IMR-90 (cell line): ENCODE measurements around the gene SFTPA1. TPM values are rescaled to one million over a fixed set of nuclear protein-coding genes. Genes with fewer than 3 reads are reported as not detected.
"Not testable (repeated sequence)": the region's sequence is repeated elsewhere in the genome, so short reads cannot be mapped to it uniquely, and the experiment has no call there.

ENCODE experiments used
- ATAC-seq: fragments of 200-7000 bp; cut with Tn5 transposase; 2 replicates; pipeline ENCODE4 v1.9.1; 2020; ENCODE audit warnings: low read depth, mild to moderate bottlenecking, moderate library complexity
- BruUV-seq: library from RNA; stranded (reverse); fragments of 400-500 nt; replicated peaks from 2 replicates; lab custom pipeline; 2021; lab: Mats Ljungman, UMichigan
- CTCF ChIA-PET: fragments of 300-600 bp; formaldehyde crosslinking; extraction: SDS; loops from one replicate; lab custom pipeline; 2021; ENCODE audit warnings: antibody characterized with exemption; lab: Yijun Ruan, JAX
- POLR2A ChIA-PET: fragments of 300-600 bp; sonication (Branson Sonifier 250); formaldehyde crosslinking; loops from one replicate; lab custom pipeline; 2022; ENCODE audit warnings: antibody characterized with exemption; ENCODE audit not compliant: unreplicated experiment; lab: Charles Lee
- DNase-seq: peaks from one replicate; pipeline ENCODE4 v3.0.0; 2013
- H2AFZ ChIP-seq: replicated peaks from 2 replicates; pipeline ENCODE3; 2013; ENCODE audit warnings: low read length, mild to moderate bottlenecking; ENCODE audit not compliant: poor library complexity
- H2AK5ac ChIP-seq: 2 replicates; pipeline ENCODE4 v1.6.1; 2013; ENCODE audit warnings: low read depth, low read length, inconsistent platforms
- H2AK9ac ChIP-seq: replicated peaks from 2 replicates; pipeline ENCODE3; 2013; ENCODE audit warnings: mild to moderate bottlenecking, low read depth, low read length, moderate library complexity; ENCODE audit not compliant: poor library complexity
- H2BK120ac ChIP-seq: 2 replicates; pipeline ENCODE4 v1.6.1; 2013; ENCODE audit warnings: low read depth, low read length, inconsistent platforms
- H2BK15ac ChIP-seq: 3 replicates; pipeline ENCODE4 v1.6.1; 2013; ENCODE audit warnings: low read depth, low read length, inconsistent platforms
- H2BK20ac ChIP-seq: 2 replicates; pipeline ENCODE4 v1.6.1; 2013; ENCODE audit warnings: low read depth, mild to moderate bottlenecking, inconsistent platforms, low read length, moderate library complexity
- H2BK5ac ChIP-seq: 2 replicates; pipeline ENCODE4 v1.6.1; 2013; ENCODE audit warnings: mild to moderate bottlenecking, low read depth, low read length, inconsistent platforms; ENCODE audit not compliant: poor library complexity, severe bottlenecking
- H3K14ac ChIP-seq: replicated peaks from 2 replicates; pipeline ENCODE4 v1.6.1; 2013; ENCODE audit warnings: low read depth, low read length, inconsistent platforms
- H3K18ac ChIP-seq: 2 replicates; pipeline ENCODE4 v1.6.1; 2013; ENCODE audit warnings: low read depth, low read length, control low read depth
- H3K23ac ChIP-seq: 2 replicates; pipeline ENCODE4 v1.6.1; 2013; ENCODE audit warnings: low read depth, low read length, inconsistent platforms
- H3K27ac ChIP-seq: 2 replicates; pipeline ENCODE4 v1.5.1; 2013; ENCODE audit warnings: mild to moderate bottlenecking, control low read depth, low read length; ENCODE audit not compliant: insufficient read depth
- H3K27me3 ChIP-seq: 2 replicates; pipeline ENCODE4 v1.6.1; 2013; ENCODE audit warnings: low read length; ENCODE audit not compliant: control insufficient read depth, insufficient read depth
- H3K36me3 ChIP-seq: 2 replicates; pipeline ENCODE4 v1.6.1; 2013; ENCODE audit warnings: low read length, mixed read lengths; ENCODE audit not compliant: control insufficient read depth, insufficient read depth
- H3K4ac ChIP-seq: 2 replicates; pipeline ENCODE4 v1.6.1; 2013; ENCODE audit warnings: low read depth, low read length, inconsistent platforms
- H3K4me1 ChIP-seq: 2 replicates; pipeline ENCODE4 v1.6.1; 2013; ENCODE audit warnings: low read length, mixed read lengths; ENCODE audit not compliant: control insufficient read depth, insufficient read depth
- H3K4me2 ChIP-seq: 2 replicates; pipeline ENCODE4 v1.6.1; 2013; ENCODE audit warnings: low read depth, mild to moderate bottlenecking, control low read depth, low read length, moderate library complexity
- H3K4me3 ChIP-seq: 2 replicates; pipeline ENCODE4 v1.5.1; 2013; ENCODE audit warnings: low read depth, mild to moderate bottlenecking, control low read depth, low read length, moderate library complexity; ENCODE audit not compliant: insufficient read depth
- H3K56ac ChIP-seq: 2 replicates; pipeline ENCODE4 v1.6.1; 2013; ENCODE audit warnings: low read length, inconsistent platforms; ENCODE audit not compliant: insufficient read depth; ENCODE audit errors: extremely low read depth
- H3K79me1 ChIP-seq, 2 experiments: 2 replicates each; pipeline ENCODE4 v1.6.1; 2013; ENCODE audit warnings: low read length in 2 of 2, inconsistent platforms in 1 of 2, low read depth in 1 of 2
- H3K9ac ChIP-seq: 2 replicates; pipeline ENCODE4 v1.6.1; 2013; ENCODE audit warnings: low read depth, low read length, control low read depth
- H3K9me1 ChIP-seq: 2 replicates; pipeline ENCODE4 v1.6.1; 2013; ENCODE audit warnings: low read length, inconsistent platforms; ENCODE audit not compliant: insufficient read depth
- H3K9me3 ChIP-seq: 2 replicates; pipeline ENCODE4 v1.6.1; 2013; ENCODE audit warnings: low read length; ENCODE audit not compliant: control insufficient read depth, insufficient read depth
- H4K20me1 ChIP-seq: 2 replicates; pipeline ENCODE4 v1.6.1; 2013; ENCODE audit warnings: low read length, inconsistent platforms; ENCODE audit not compliant: insufficient read depth
- H4K5ac ChIP-seq: 2 replicates; pipeline ENCODE4 v1.6.1; 2013; ENCODE audit warnings: mild to moderate bottlenecking, low read depth, low read length, control low read depth
- H4K8ac ChIP-seq, 2 experiments: 2 replicates each; pipeline ENCODE4 v1.6.1; 2013; ENCODE audit warnings: low read depth in 2 of 2, low read length in 2 of 2, control low read depth in 1 of 2, inconsistent platforms in 1 of 2
- H4K91ac ChIP-seq: 2 replicates; pipeline ENCODE4 v1.6.1; 2013; ENCODE audit warnings: low read depth, low read length, inconsistent platforms; ENCODE audit not compliant: insufficient read depth
- CTCF ChIP-seq: conservative IDR thresholded peaks from 2 replicates; pipeline ENCODE4 v1.5.1; 2012; ENCODE audit warnings: mild to moderate bottlenecking, low read depth, low read length, improper control_type of control experiment
- MXI1 ChIP-seq: IDR thresholded peaks from 2 replicates; pipeline ENCODE4 v1.6.1; 2012; ENCODE audit warnings: low read depth, mild to moderate bottlenecking, low read length, moderate library complexity, borderline replicate concordance
- NFE2L2 ChIP-seq: fragments of 150-350 bp; IDR thresholded peaks from 2 replicates; pipeline ENCODE4 v1.6.1; 2016; ENCODE audit warnings: low read depth, mild to moderate bottlenecking, low read length
- RCOR1 ChIP-seq: IDR thresholded peaks from 2 replicates; pipeline ENCODE4 v1.6.1; 2012; ENCODE audit warnings: mild to moderate bottlenecking, low read length, improper control_type of control experiment; ENCODE audit not compliant: insufficient replicate concordance
- RFX5 ChIP-seq: IDR thresholded peaks from 2 replicates; pipeline ENCODE4 v1.8.0; 2012; ENCODE audit warnings: low read depth, mild to moderate bottlenecking, low read length, moderate library complexity
- WGBS, 2 experiments: methylation state at CpG; one replicate each; pipeline versions ENCODE4 v1.1.5 to v1.1.7; 2013; ENCODE audit warnings: missing lambda C conversion rate in 2 of 2; ENCODE audit not compliant: insufficient read length in 1 of 2; ENCODE audit errors: extremely low coverage in 2 of 2; 5-methylcytosine and 5-hydroxymethylcytosine counted together
- dilution Hi-C: fragments of 300-500 bp; cut with HindIII; formaldehyde crosslinking; loops from one replicate; pipeline ENCODE4 v1.14.3; 2018; ENCODE audit warnings: low sequenced_read_pairs; ENCODE audit not compliant: unreplicated experiment
- in situ Hi-C: fragments of 300-500 bp; cut with MboI; formaldehyde crosslinking; loops from 3 replicates; pipeline ENCODE4 v1.14.3; 2019; ENCODE audit warnings: low sequenced_read_pairs, inconsistent platforms, mixed read lengths
- intact Hi-C: fragments of 100-400 bp; cut with micrococcal nuclease; formaldehyde crosslinking; loops from 2 replicates; pipeline ENCODE4 v1.10.0; 2022
- polyA plus RNA-seq, 3 experiments: library from polyadenylated mRNA; depleted of rRNA; stranded (reverse); fragments of >200 nt; gene quantifications; 2 replicates each; pipeline ENCODE4 v1.2.3, GENCODE V29; 2012; ENCODE audit warnings: low replicate concordance in 1 of 3
- total RNA-seq: library from RNA; depleted of rRNA; stranded (reverse); fragments of >200 nt; gene quantifications from 2 replicates; pipeline ENCODE4 v1.2.3, GENCODE V29; 2012

Gene SFTPA1
- total and polyA plus RNA-seq, 2 of the 4 experiments (the other 2 are of a cell fraction): not detected

- no peak overlapping the region for H2AFZ ChIP-seq
- no peak overlapping the region for H3K9ac ChIP-seq
- ChIA-PET POLR2A (no interaction called here), CTCF (no interaction called here)
- no peak overlapping the region for H2BK15ac ChIP-seq
- no peak overlapping the region for H3K27ac ChIP-seq
- peaks cover 7% of the 10 kb centered on the region for H3K27me3 ChIP-seq
- H3K23ac ChIP-seq: no peak overlapping the region
- no peak overlapping the region for H2BK120ac ChIP-seq
- no peak overlapping the region for H3K18ac ChIP-seq
- ATAC-seq (no peak), DNase-seq (no peak)
- H3K36me3 ChIP-seq: no peaks in the 10 kb centered on the region
- H4K20me1 ChIP-seq: no peaks in the 10 kb centered on the region
- no peak overlapping the region for H3K4me2 ChIP-seq
- H3K9me3 ChIP-seq: peaks cover 4% of the 10 kb centered on the region
- no peaks in the 10 kb centered on the region for H3K79me1 ChIP-seq
- WGBS, 2 experiments: no CpG with 5 or more reads among the region's 3 CpGs
- no peaks in the 10 kb centered on the region for H3K9me1 ChIP-seq
- H3K14ac ChIP-seq: no peak overlapping the region
- no peak overlapping the region for H2BK5ac ChIP-seq
- no peak overlapping the region for H2BK20ac ChIP-seq
- no peak overlapping the region for H2AK9ac ChIP-seq
- H3K56ac ChIP-seq: no peak overlapping the region
- no peak overlapping the region for H4K5ac ChIP-seq
- in situ Hi-C loops: no loop called here
- intact Hi-C loops: no loop called here
- no peak overlapping the region for H4K8ac ChIP-seq
- H4K91ac ChIP-seq: no peak overlapping the region
- no TSS peak for BruUV-seq
- H3K4ac ChIP-seq: no peak overlapping the region
- no peak for TF ChIP-seq RCOR1
- TF ChIP-seq RFX5: no peak
- TF ChIP-seq NFE2L2: no peak
- no peak for TF ChIP-seq CTCF
- TF ChIP-seq MXI1: no peak
- dilution Hi-C loops: no loop called here
- H2AK5ac ChIP-seq: no peak overlapping the region
- no peak overlapping the region for H3K4me3 ChIP-seq
- no peaks in the 10 kb centered on the region for H3K4me1 ChIP-seq
Observed at GRCh38 chr10:79595510-79595909, 15.2 kb upstream of the SFTPA1 start.

- H2BK5ac ChIP-seq, H2AFZ ChIP-seq, H3K9me3 ChIP-seq, H2AK9ac ChIP-seq, DNase-seq, H3K4me1 ChIP-seq, H3K27ac ChIP-seq, H3K23ac ChIP-seq, H3K4me2 ChIP-seq, H3K56ac ChIP-seq, ATAC-seq, H3K27me3 ChIP-seq, H2BK15ac ChIP-seq, H3K9me1 ChIP-seq, intact Hi-C loops, BruUV-seq, H4K91ac ChIP-seq, H3K4me3 ChIP-seq, H2BK120ac ChIP-seq, CTCF ChIA-PET, H4K20me1 ChIP-seq, H4K5ac ChIP-seq, dilution Hi-C loops, H3K36me3 ChIP-seq, H3K14ac ChIP-seq, H2AK5ac ChIP-seq, H2BK20ac ChIP-seq, H3K79me1 ChIP-seq, H3K9ac ChIP-seq, POLR2A ChIA-PET, H3K18ac ChIP-seq, H3K4ac ChIP-seq, H4K8ac ChIP-seq: not testable (repeated sequence)
- 100% methylated on average over 1 of the region's 9 CpGs; no CpG with 5 or more reads in 1 of the 2 experiments for WGBS, 2 experiments
- in situ Hi-C loops: loop anchor here (10.0 kb wide), 1 partner anchor 225 kb away; no protein-coding TSS in a partner anchor
Observed at GRCh38 chr10:79599644-79600043, 11.1 kb upstream of the SFTPA1 start.
